HG03097 (cell line): ENCODE results near the gene CARS1.

ENCODE experiments used
- ATAC-seq: cut with Tn5 transposase; IDR thresholded peaks from one replicate; pipeline ENCODE4 v1.9.1; 2021; ENCODE audit not compliant: unreplicated experiment, low FRiP score

CARS1 gene

GRCh38 chr11:2968341-2968900, 88.8 kb downstream of the CARS1 start:
- no peak for ATAC-seq

- no peak for ATAC-seq
Observed at GRCh38 chr11:2964782-2965181, 92.4 kb downstream of the CARS1 start.

- ATAC-seq: no peak
Observed at GRCh38 chr11:2963761-2964160, 93.5 kb downstream of the CARS1 start.

- ATAC-seq: no peak
Observed at GRCh38 chr11:2963112-2963754, 94.0 kb downstream of the CARS1 start.

GRCh38 chr11:2961080-2961479, 96.1 kb downstream of the CARS1 start:
- ATAC-seq: no peak

GRCh38 chr11:2960139-2960538, 97.1 kb downstream of the CARS1 start:
- no peak for ATAC-seq

- no peak for ATAC-seq
Observed at GRCh38 chr11:2958251-2958650, 99.0 kb downstream of the CARS1 start.

GRCh38 chr11:2955906-2956476, 101.2 kb downstream of the CARS1 start:
- ATAC-seq: no peak

- no peak for ATAC-seq
Observed at GRCh38 chr11:2954263-2954662, 103.0 kb downstream of the CARS1 start.

- ATAC-seq: no peak
Observed at GRCh38 chr11:2952290-2952689, 104.9 kb downstream of the CARS1 start.

GRCh38 chr11:2951231-2952110, 105.8 kb downstream of the CARS1 start:
- no peak for ATAC-seq
